CD4-positive, alpha-beta T cell treated with Interleukin-21 for 1 hour (primary cell): ENCODE results near the gene CYLD.
A peak's percentile ranks its signal among the peaks of the same experiment; 100 is the strongest.

Source experiments
- DNase-seq: peaks from one replicate; pipeline ENCODE4 v3.0.0-alpha.2; 2020

Gene CYLD

GRCh38 chr16:50821586-50821985, 79.7 kb downstream of the CYLD start:
- no peak for DNase-seq

- no peak for DNase-seq
Observed at GRCh38 chr16:50822671-50823070, 80.8 kb downstream of the CYLD start.

GRCh38 chr16:50826797-50827316, 85.0 kb downstream of the CYLD start:
- DNase-seq, result no peak

GRCh38 chr16:50828164-50828702, 86.3 kb downstream of the CYLD start:
- no peak for DNase-seq

- DNase-seq, result no peak
Observed at GRCh38 chr16:50830698-50831097, 88.8 kb downstream of the CYLD start.

- no peak for DNase-seq
Observed at GRCh38 chr16:50831751-50832150, 89.9 kb downstream of the CYLD start.

GRCh38 chr16:50833929-50834328, 92.0 kb downstream of the CYLD start:
- DNase-seq, result no peak

- DNase-seq, result no peak
Observed at GRCh38 chr16:50834701-50835100, 92.8 kb downstream of the CYLD start.

- DNase-seq, result no peak
Observed at GRCh38 chr16:50835358-50836060, 93.6 kb downstream of the CYLD start.

- DNase-seq, result no peak
Observed at GRCh38 chr16:50836121-50836621, 94.3 kb downstream of the CYLD start.

- DNase-seq, result no peak
Observed at GRCh38 chr16:50837324-50837723, 95.4 kb downstream of the CYLD start.

GRCh38 chr16:50838165-50838564, 96.3 kb downstream of the CYLD start:
- no peak for DNase-seq

GRCh38 chr16:50838885-50839284, 97.0 kb downstream of the CYLD start:
- no peak for DNase-seq

- DNase-seq, result no peak
Observed at GRCh38 chr16:50839356-50839755, 97.5 kb downstream of the CYLD start.

- no peak for DNase-seq
Observed at GRCh38 chr16:50839920-50840729, 98.2 kb downstream of the CYLD start.

GRCh38 chr16:50841081-50841886, 99.4 kb downstream of the CYLD start:
- DNase-seq, result peak; percentile 22

- no peak for DNase-seq
Observed at GRCh38 chr16:50842013-50842505, 100.2 kb downstream of the CYLD start.

GRCh38 chr16:50842589-50842988, 100.7 kb downstream of the CYLD start:
- DNase-seq, result no peak

- DNase-seq, result no peak
Observed at GRCh38 chr16:50844840-50845239, 103.0 kb downstream of the CYLD start.

GRCh38 chr16:50845296-50845695, 103.4 kb downstream of the CYLD start:
- DNase-seq, result no peak

GRCh38 chr16:50846511-50846910, 104.6 kb downstream of the CYLD start:
- DNase-seq, result no peak

- DNase-seq, result no peak
Observed at GRCh38 chr16:50847166-50847565, 105.3 kb downstream of the CYLD start.
